G401 (cell line): Measurements from ENCODE around the gene PBXIP1. TPM values are rescaled to one million over a fixed set of nuclear protein-coding genes. Genes with fewer than 3 reads are reported as not detected.
A peak's percentile ranks its signal among the peaks of the same experiment; 100 is the strongest.
"Not testable (repeated sequence)": the region's sequence is repeated elsewhere in the genome, so short reads cannot be mapped to it uniquely, and the experiment has no call there.

Experiments used
- DNase-seq: peaks from one replicate; pipeline ENCODE4 v3.0.0-alpha.2; 2015; ENCODE audit warnings: low spot score
- in situ Hi-C: cut with HindIII; loops from 2 replicates; pipeline ENCODE4 v1.10.0; 2016; ENCODE audit warnings: low sequenced_read_pairs, mixed read lengths
- total RNA-seq: library from RNA; depleted of rRNA; stranded (reverse); fragments of >200 nt; shearing (Covaris generic); gene quantifications from 2 replicates; pipeline ENCODE4 v1.2.3, GENCODE V29; 2014; rRNA removed

Gene PBXIP1
- total RNA-seq, 1 experiment from 2014 or later, result 25.9 TPM

DNA sequence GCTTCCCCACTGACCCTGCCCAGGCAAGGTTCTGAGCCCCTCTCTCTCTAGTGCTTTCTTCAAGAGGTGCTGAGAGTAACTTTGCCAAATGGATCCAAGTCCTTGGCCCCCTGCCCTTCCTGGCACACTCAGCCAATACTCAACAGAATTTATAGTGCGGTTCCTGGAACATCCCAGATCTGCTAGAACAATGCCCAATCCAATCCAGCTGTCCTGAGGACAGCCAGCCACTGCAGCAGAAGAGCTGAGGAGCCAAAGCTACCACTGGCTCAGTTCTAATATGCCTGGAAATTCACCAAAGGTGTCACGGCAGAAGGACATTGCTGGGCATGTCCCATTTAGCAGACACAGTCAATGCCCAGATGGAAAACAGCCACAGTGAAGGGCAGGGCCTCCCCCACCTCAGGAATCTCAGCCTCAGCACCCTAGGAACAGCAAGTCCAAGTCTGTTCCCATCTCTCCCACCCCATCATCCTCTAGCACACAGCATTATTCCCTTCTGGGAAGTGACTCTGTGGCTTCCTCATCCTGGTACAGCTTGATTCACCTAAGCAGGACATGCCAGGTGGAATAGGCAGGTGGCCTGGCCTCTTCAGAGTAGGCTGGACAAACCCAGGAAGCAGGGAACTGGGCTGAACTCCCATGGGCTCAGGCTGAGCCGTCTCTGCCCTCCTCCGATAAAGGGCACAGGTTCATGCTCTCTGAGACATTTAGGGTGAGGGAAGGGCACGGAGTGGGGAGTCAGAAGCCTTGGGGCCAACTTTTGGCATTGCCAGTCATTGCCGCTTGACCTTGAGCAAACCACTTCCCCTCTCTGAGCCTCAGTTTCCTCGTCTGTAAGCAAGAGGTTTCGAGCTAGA is 44.0 kb downstream of the PBXIP1 start:
- in situ Hi-C loops, result no loop called here
- no peak for DNase-seq

DNA sequence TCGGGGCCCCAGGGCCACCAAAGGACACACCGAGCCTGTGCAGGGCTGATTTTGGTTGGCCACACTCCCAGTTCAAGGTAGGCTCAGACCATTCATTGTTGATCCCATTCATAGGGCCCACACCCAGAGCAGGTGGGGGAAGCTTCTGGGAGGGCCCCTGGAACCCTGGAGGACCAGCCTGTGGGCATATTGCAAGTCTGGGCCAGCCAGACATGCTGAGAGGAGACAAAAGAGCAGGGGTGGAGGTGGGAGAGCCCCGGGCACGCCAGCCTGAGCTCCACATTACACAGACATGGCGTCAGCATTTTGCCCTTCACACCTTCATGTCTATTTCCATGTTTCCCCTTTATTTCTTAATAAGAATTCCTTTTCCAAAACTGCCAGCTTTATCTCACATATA is 45.0 kb downstream of the PBXIP1 start:
- no peak for DNase-seq
- in situ Hi-C loops, result no loop called here

DNA sequence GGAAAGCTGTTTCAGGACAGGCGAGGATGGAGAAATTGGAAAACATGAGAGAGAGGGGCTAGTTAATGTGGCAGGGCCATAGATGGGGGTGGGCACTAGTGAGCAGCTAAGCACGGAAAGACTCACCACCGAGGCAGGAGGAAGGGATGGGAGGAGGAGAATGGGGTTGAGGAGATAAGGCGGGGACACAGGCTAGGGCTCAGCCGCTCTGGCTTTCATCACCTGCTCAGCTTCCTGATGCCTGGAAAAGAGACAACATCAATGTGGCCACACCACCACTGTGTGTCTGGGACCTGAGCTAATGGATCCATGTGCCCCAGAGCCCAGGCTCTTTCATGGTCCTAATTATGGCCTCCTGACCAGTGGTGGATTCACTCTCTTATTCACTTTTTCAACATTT is 47.0 kb downstream of the PBXIP1 start:
- in situ Hi-C loops, result no loop called here
- DNase-seq, result no peak

DNA sequence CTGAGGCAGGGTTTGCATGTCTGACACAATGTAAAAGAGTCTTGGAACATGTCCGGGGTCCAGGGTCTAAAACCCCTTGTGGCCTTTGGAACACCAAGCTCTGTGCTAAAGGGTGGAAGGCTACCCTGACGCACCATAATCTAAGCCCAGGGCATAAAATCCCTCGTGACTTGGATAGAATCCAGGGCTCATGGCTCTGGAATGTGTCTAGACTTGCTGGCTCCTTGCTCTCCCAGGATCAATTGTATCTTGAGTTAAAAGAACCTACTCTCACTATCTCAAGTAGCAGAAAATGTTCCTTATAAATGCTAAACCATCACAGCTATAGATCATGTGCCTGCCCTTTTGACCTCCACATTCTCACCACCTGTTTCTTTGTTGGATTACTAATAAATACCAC is 47.8 kb downstream of the PBXIP1 start:
- in situ Hi-C loops, DNase-seq: not testable (repeated sequence)

DNA sequence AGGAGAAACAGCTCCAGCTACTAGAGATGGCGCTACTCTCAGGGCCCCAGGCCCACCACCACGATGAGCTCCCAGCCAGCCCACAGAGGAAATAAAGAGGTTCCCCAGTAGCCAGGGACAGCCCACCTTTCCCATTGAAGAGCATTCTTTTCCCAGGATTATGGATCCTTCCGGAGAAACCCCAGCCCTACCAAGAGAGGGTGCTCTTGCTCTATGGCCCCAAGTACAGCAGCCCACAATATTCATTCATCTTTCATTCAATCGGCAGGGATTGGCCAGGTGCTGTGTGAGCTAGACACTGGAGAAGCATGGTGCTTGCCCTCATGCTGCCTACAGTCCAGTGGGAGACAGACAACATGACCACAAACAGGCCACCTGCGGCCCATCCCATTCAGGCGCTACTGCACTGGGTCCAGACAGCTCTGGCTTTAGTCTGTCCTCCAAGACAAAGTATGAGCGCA is 49.2 kb downstream of the PBXIP1 start:
- DNase-seq, result peak; percentile 17
- in situ Hi-C loops, result no loop called here

DNA sequence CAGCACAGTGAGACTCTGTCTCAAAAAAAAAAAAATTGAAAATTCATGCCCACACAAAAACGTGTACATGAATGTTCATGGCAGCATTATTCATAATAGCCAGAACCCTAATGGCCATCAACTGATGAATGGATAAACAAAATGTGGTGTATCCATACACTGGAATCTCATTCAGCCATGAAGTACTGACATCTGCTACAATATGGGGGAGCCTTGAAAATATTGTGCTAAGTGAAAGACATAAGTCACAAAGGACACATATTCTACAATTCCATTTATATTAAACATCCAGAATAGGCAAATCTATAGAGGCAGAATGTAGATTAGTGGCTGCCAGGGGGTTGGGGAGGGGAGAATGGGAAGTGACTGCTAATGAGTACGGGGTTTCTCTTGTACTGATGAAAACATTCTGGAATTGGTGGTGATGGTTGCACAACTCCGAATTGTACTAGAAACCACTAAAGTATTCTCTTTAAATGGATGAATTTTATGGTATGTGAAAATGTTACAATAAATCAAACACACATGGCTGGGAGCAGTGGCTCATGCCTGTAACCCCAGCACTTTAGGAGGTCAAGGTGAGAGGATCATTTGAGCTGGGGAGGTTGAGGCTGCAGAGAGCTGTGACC is 52.8 kb downstream of the PBXIP1 start:
- no peak for DNase-seq
- in situ Hi-C loops, result no loop called here

DNA sequence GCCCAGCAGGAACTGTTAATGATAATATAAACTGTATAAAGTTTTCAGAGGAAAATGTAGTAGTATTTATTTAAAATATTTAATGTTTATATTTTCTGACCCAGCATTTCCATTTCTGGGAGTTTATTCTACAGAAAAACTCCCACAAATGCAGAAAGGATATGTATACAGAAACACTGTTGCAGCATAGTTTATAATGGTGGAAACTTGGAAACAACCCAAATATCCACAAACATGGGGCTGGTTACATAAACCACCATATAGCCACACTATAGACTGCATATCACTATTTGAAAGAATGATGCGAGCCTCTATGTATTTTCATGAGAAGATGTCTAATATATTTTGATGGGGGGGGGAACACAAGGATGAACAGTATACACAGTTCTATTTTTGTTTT is 54.3 kb downstream of the PBXIP1 start:
- DNase-seq, result no peak
- in situ Hi-C loops, result no loop called here

DNA sequence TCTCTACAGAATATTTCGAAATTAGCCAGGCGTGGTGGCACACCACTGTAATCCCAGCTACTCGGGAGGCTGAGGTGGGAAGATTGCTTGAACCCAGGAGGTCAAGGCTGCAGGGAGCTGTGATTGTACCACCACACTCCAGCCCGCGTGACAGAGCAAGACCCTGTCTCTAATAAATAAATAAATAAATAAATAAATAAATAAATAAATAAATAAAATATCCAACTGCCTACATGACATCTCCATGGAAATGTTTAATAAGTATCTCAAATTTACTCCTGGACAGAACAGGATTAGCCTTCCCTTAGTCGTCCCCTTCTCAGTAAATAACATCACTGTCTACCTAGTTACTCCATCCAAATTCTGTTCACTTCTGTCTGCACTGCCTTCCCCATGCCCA is 56.9 kb downstream of the PBXIP1 start:
- in situ Hi-C loops, result no loop called here
- DNase-seq, result no peak

DNA sequence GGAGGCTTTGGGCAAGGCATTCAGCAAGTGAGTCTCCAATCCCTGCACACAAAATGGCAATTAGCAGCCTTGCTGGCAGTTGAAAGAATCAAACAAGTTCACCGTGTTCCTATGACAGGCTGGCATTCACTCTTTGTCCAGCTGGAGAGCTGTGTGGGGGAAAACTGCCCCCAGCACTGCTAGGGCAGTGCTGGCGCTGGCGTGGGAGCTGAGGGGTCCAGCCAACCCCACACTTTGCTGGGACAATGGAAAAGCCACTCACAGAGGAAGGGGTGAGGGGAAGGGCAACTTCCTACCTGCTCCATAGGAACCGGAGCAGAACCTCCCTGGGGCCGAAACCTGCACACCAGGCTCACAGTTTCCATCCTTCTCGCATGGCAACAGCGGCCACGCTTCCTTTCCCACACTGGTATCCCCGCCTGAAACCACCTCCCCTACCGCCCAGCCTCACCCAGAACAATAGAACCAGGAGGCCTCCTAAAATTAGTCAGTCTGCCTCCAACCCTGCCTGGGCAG is 59.1 kb downstream of the PBXIP1 start:
- no peak for DNase-seq
- in situ Hi-C loops, result no loop called here

DNA sequence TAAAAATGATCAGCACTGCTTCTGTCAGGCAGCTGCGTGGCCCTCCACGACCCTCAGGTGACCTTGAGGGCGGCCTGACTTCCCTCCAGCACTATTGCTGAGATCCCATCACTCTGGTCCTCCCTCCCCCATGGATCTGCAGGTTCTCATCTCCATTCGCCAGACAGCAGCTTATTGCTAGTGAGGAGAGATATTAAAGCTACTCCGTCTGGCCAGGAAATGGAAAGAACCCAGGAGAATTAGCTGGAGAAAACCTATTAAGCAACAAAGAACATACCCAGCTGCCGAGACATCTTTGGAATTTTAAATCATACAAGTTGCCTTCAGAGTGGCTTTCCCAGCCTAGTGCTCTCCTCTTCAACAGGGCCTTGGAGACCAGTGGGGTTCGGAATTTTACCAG is 60.1 kb downstream of the PBXIP1 start:
- in situ Hi-C loops, result no loop called here

More for the DNA sequence above, 60.1 kb downstream of the PBXIP1 start:
- DNase-seq, result no peak

Other genes with a start within 250 kb of the PBXIP1 start
- under 0.01 and 0.64 TPM in 2 replicates for gene KCNN3, start 85.8 kb downstream of the PBXIP1 start, total RNA-seq
- gene PMVK, start 19.4 kb downstream of the PBXIP1 start, total RNA-seq, result 66.5 and 70.3 TPM in 2 replicates
- gene PYGO2, start 5.7 kb upstream of the PBXIP1 start, total RNA-seq, result 16.9 and 24.2 TPM in 2 replicates
- gene SHC1, start 14.6 kb upstream of the PBXIP1 start, total RNA-seq, result 204 and 265 TPM in 2 replicates
- 187 and 192 TPM in 2 replicates for gene CKS1B, start 18.6 kb upstream of the PBXIP1 start, total RNA-seq
- gene FLAD1, start 27.2 kb upstream of the PBXIP1 start, total RNA-seq, result 39.9 and 49.4 TPM in 2 replicates
- 0.74 TPM in 1 of 2 replicates, not detected in the other for gene LENEP, start 37.5 kb upstream of the PBXIP1 start, total RNA-seq
- gene ZBTB7B, start 46.7 kb upstream of the PBXIP1 start, total RNA-seq, result 30.6 and 33.0 TPM in 2 replicates
- gene DCST2, start 77.7 kb upstream of the PBXIP1 start, total RNA-seq, result 0.31 TPM in 1 of 2 replicates, not detected in the other
- gene DCST1, start 77.7 kb upstream of the PBXIP1 start, total RNA-seq, result not detected in 2 replicates
- gene ADAM15, start 95.2 kb upstream of the PBXIP1 start, total RNA-seq, result 82.2 and 92.9 TPM in 2 replicates
- gene EFNA4, start 107.6 kb upstream of the PBXIP1 start, total RNA-seq, result 14.0 and 26.2 TPM in 2 replicates
- gene EFNA3, start 122.7 kb upstream of the PBXIP1 start, total RNA-seq, result 3.3 and 5.1 TPM in 2 replicates
- 2.8 and 5.3 TPM in 2 replicates for gene EFNA1, start 171.8 kb upstream of the PBXIP1 start, total RNA-seq
- 15.9 and 19.8 TPM in 2 replicates for gene SLC50A1, start 179.8 kb upstream of the PBXIP1 start, total RNA-seq
- 83.3 and 104 TPM in 2 replicates for gene DPM3, start 184.4 kb upstream of the PBXIP1 start, total RNA-seq
- 177 and 223 TPM in 2 replicates for gene KRTCAP2, start 217.2 kb upstream of the PBXIP1 start, total RNA-seq
- 0.14 and 0.37 TPM in 2 replicates for gene TRIM46, start 217.8 kb upstream of the PBXIP1 start, total RNA-seq